ENCODE results near the gene OGA.

Gene OGA

GRCh38 chr10:101818872-101819633 is 809 bp upstream of the OGA start:
- H3K9me3 ChIP-seq: no peaks in the 10 kb centered on the region
- peaks cover 0 to 27% (median 17%) of the 10 kb centered on the region in 4 donors for H3K4me1 ChIP-seq
- peak overlapping the region; percentile 96 to 99 for H3K4me3 ChIP-seq
- peak overlapping the region; percentile 80 to 98 for H3K27ac ChIP-seq
- no peak for DNase-seq
- no peaks in the 10 kb centered on the region for H3K27me3 ChIP-seq
- TF ChIP-seq CTCF (IDR thresholded peaks at IDR 0.05): no peak
- intact Hi-C loops (cut with DNase I; ENCODE audit: low total_unique reads): no loop called here
- no peaks in the 10 kb centered on the region for H3K36me3 ChIP-seq

- Histone ChIP-seq H3K27me3 (no peaks in the 10 kb centered on the region), H3K4me1 (peaks cover 0 to 42% (median 24%) of the 10 kb centered on the region in 4 donors), H3K9me3 (no peaks in the 10 kb centered on the region), H3K4me3 (peak overlapping the region; percentile 96 to 99), H3K27ac (peak overlapping the region; percentile 98), H3K36me3 (peaks cover 2 to 6% (median 5%) of the 10 kb centered on the region in 3 donors)
- intact Hi-C loops (cut with DNase I; ENCODE audit: low total_unique reads): no loop called here
- DNase-seq: peak; percentile 97 to 98
- TF ChIP-seq CTCF (IDR thresholded peaks at IDR 0.05): no peak
These were observed 716 bp downstream of the OGA start for GRCh38 chr10:101817337-101818118.

GRCh38 chr10:101816913-101817336 is 1.3 kb downstream of the OGA start:
- peaks cover 0 to 48% (median 27%) of the 10 kb centered on the region in 4 donors for H3K4me1 ChIP-seq

GRCh38 chr10:101816376-101816775 is 1.9 kb downstream of the OGA start:
- no peak for DNase-seq
- no peaks in the 10 kb centered on the region for H3K9me3 ChIP-seq
- peak overlapping the region; percentile 96 to 99 for H3K4me3 ChIP-seq
- H3K27me3 ChIP-seq: no peaks in the 10 kb centered on the region
- H3K36me3 ChIP-seq: peaks cover 11 to 16% (median 12%) of the 10 kb centered on the region in 3 donors
- peaks cover 0 to 54% (median 29%) of the 10 kb centered on the region in 4 donors for H3K4me1 ChIP-seq
- H3K27ac ChIP-seq: peak overlapping the region; percentile 98
- intact Hi-C loops (cut with DNase I; ENCODE audit: low total_unique reads): no loop called here
- TF ChIP-seq CTCF (IDR thresholded peaks at IDR 0.05): no peak

More at GRCh38 chr10:101816913-101817336, 1.3 kb downstream of the OGA start:
- H3K4me3 ChIP-seq: peak overlapping the region; percentile 96 to 99
- intact Hi-C loops (cut with DNase I; ENCODE audit: low total_unique reads): no loop called here
- peak overlapping the region; percentile 98 for H3K27ac ChIP-seq
- H3K36me3 ChIP-seq: peaks cover 8 to 12% (median 11%) of the 10 kb centered on the region in 3 donors
- DNase-seq: no peak
- TF ChIP-seq CTCF (IDR thresholded peaks at IDR 0.05): no peak
- H3K27me3 ChIP-seq: no peaks in the 10 kb centered on the region
- no peaks in the 10 kb centered on the region for H3K9me3 ChIP-seq

- intact Hi-C loops (cut with DNase I; ENCODE audit: low total_unique reads): no loop called here
- Histone ChIP-seq H3K4me1 (peaks cover 0 to 61% (median 33%) of the 10 kb centered on the region in 4 donors), H3K36me3 (peaks cover 22 to 32% (median 25%) of the 10 kb centered on the region in 3 donors), H3K27me3 (no peaks in the 10 kb centered on the region), H3K27ac (peak overlapping the region in 1 of 2 donors; percentile 30), H3K4me3 (peak overlapping the region; percentile 96 to 99), H3K9me3 (no peaks in the 10 kb centered on the region)
- DNase-seq: no peak
- TF ChIP-seq CTCF (IDR thresholded peaks at IDR 0.05): no peak
These were observed 3.7 kb downstream of the OGA start for GRCh38 chr10:101814466-101815071.

All from tibial artery (tissue), 4 donors.